Measurements from ENCODE around the gene HIVEP2. TPM values are rescaled to one million over a fixed set of nuclear protein-coding genes. Genes with fewer than 3 reads are reported as not detected.

Gene HIVEP2
- total RNA-seq, 1 experiment from 2014 or later = 4.2 TPM

- Mint-ChIP-seq H3K4me3 (peak overlapping the region; percentile 76 to 85), H3K27ac (peak overlapping the region in 1 of 3 experiments; percentile 28; a peak in 2 of 7 replicates), H3K4me1 (peaks cover 21 to 24% of the 10 kb centered on the region in 2 experiments), H3K27me3 (ENCODE audit: low read depth) (peaks cover 24% of the 10 kb centered on the region), H3K9me3 (peaks cover 0 to 2% of the 10 kb centered on the region in 2 experiments; a peak in 2 of 5 replicates), H3K36me3 (ENCODE audit: insufficient read depth in 1 of 3, low read depth in 3 of 3) (no peaks in the 10 kb centered on the region)
- Histone ChIP-seq H3K4ac (ENCODE audit: low read depth, low read length) (no peak overlapping the region), H4K91ac (ENCODE audit: insufficient read length, low read depth, low read length) (no peak overlapping the region), H2BK20ac (ENCODE audit: low read depth, low read length, poor library complexity, severe bottlenecking) (no peak overlapping the region), H3K18ac (ENCODE audit: insufficient read length, low read depth, low read length) (peak overlapping the region; percentile 51), H2AK5ac (ENCODE audit: insufficient read length, low read length) (no peak overlapping the region), H3K4me2 (ENCODE audit: insufficient read depth, insufficient read length, low read length) (peak overlapping the region; percentile 73), H4K8ac (replicated peaks; ENCODE audit: insufficient read length, low read depth, low read length) (no peak overlapping the region), H3K9ac (ENCODE audit: extremely low read depth, insufficient read length, low read length) (peak overlapping the region; percentile 48), H4K5ac (ENCODE audit: insufficient read length, low read depth, low read length) (no peak overlapping the region), H4K20me1 (ENCODE audit: control insufficient read depth, insufficient read depth, insufficient read length) (no peaks in the 10 kb centered on the region), H3K23me2 (ENCODE audit: insufficient read length, low read depth, low read length, poor library complexity, severe bottlenecking) (peaks cover 22% of the 10 kb centered on the region), H2BK15ac (ENCODE audit: low read depth, low read length) (no peak overlapping the region), H3K4me1 (ENCODE audit: insufficient read depth, low read length) (no peaks in the 10 kb centered on the region; the same call in 1 of the 2 replicates), H2BK5ac (ENCODE audit: insufficient read length, low read length) (no peak overlapping the region), H2BK120ac (ENCODE audit: low read depth, low read length, poor library complexity, severe bottlenecking) (no peak overlapping the region), H3K27ac (ENCODE audit: insufficient read length, low read depth, low read length) (no peak overlapping the region), H3K79me1 (ENCODE audit: insufficient read depth, low read depth, low read length, poor library complexity, severe bottlenecking) (no peaks in the 10 kb centered on the region), H3K79me2 (ENCODE audit: insufficient read depth, low read length) (no peaks in the 10 kb centered on the region), H3K9me3 (ENCODE audit: control insufficient read depth, low read depth, low read length) (no peaks in the 10 kb centered on the region), H3K23ac (ENCODE audit: insufficient read length, low read depth, low read length) (no peak overlapping the region), H3K56ac (ENCODE audit: insufficient read length, low read depth, low read length) (no peak overlapping the region), H3K27me3 (ENCODE audit: insufficient read depth, low read length) (no peaks in the 10 kb centered on the region), H2BK12ac (ENCODE audit: insufficient read length, low read depth, low read length) (no peak overlapping the region), H2AFZ (ENCODE audit: low read length) (peak overlapping the region; percentile 58), H3K14ac (ENCODE audit: insufficient read depth, low read length) (no peak overlapping the region; the same call in 1 of the 2 replicates), H3T11ph (ENCODE audit: low read length) (no peak overlapping the region)
- TF ChIP-seq, protein P1, sequence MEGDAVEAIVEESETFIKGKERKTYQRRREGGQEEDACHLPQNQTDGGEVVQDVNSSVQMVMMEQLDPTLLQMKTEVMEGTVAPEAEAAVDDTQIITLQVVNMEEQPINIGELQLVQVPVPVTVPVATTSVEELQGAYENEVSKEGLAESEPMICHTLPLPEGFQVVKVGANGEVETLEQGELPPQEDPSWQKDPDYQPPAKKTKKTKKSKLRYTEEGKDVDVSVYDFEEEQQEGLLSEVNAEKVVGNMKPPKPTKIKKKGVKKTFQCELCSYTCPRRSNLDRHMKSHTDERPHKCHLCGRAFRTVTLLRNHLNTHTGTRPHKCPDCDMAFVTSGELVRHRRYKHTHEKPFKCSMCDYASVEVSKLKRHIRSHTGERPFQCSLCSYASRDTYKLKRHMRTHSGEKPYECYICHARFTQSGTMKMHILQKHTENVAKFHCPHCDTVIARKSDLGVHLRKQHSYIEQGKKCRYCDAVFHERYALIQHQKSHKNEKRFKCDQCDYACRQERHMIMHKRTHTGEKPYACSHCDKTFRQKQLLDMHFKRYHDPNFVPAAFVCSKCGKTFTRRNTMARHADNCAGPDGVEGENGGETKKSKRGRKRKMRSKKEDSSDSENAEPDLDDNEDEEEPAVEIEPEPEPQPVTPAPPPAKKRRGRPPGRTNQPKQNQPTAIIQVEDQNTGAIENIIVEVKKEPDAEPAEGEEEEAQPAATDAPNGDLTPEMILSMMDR (conservative IDR thresholded peaks at IDR 0.05) = no peak
- no peak for DNase-seq
- WGBS (ENCODE audit: extremely low coverage, insufficient read length, low lambda C conversion rate) = no CpG with 5 or more reads among the region's 12 CpGs
Measured at GRCh38 chr6:142947714-142948480, 2.9 kb upstream of the HIVEP2 start.
